ENCODE measurements around the gene HS2ST1.

DNA sequence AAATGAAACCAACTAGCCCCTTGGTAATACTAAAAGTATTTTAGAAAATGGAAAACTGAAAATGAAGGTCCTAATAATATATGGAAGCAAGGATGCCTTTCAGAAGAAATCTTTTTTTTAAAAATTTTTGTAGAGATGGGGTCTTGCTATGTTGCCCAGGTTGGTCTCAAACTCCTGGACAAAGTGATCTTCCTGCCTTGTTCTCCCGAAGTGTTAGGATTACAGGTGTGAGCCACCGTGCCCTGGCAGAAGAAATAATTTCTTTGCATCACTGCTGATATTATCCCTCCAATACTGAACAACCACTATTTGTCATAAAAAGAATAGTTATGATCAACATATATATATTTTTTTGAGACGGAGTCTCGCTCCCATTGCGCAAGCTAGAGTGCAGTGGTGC, 26.1 kb upstream of the HS2ST1 start:
- no peak for TF ChIP-seq EZH2 (IDR thresholded peaks at IDR 0.05; ENCODE audit: borderline replicate concordance, low read length)
- TF ChIP-seq, protein P1, sequence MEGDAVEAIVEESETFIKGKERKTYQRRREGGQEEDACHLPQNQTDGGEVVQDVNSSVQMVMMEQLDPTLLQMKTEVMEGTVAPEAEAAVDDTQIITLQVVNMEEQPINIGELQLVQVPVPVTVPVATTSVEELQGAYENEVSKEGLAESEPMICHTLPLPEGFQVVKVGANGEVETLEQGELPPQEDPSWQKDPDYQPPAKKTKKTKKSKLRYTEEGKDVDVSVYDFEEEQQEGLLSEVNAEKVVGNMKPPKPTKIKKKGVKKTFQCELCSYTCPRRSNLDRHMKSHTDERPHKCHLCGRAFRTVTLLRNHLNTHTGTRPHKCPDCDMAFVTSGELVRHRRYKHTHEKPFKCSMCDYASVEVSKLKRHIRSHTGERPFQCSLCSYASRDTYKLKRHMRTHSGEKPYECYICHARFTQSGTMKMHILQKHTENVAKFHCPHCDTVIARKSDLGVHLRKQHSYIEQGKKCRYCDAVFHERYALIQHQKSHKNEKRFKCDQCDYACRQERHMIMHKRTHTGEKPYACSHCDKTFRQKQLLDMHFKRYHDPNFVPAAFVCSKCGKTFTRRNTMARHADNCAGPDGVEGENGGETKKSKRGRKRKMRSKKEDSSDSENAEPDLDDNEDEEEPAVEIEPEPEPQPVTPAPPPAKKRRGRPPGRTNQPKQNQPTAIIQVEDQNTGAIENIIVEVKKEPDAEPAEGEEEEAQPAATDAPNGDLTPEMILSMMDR (IDR thresholded peaks at IDR 0.05; ENCODE audit: low read length) = no peak

Measured in OCI-LY1 (cell line).